Muscle of back (tissue), 11 donors: ENCODE data around the gene TNS3. TPM values are rescaled to one million over a fixed set of nuclear protein-coding genes. Genes with fewer than 3 reads are reported as not detected.
A peak's percentile ranks its signal among the peaks of the same experiment; 100 is the strongest.

Experiments used
- DNase-seq, 3 donors: peaks; one replicate each; pipeline versions ENCODE4 v3.0.0 to v3.0.0-alpha.2; 2013
- polyA plus RNA-seq, 10 donors: library from polyadenylated mRNA; unstranded; fragments of 120-200 nt; gene quantifications; one replicate each; pipeline ENCODE4 v1.2.1, GENCODE V29; 2013; ENCODE audit not compliant: insufficient read length in 10 of 10

The TNS3 gene
- polyA plus RNA-seq, 10 donors, result 24.5 to 51.0 (median 27.3) TPM

- DNase-seq, result no peak
Measured at GRCh38 chr7:47374538-47374937, 207.4 kb downstream of the TNS3 start.

- DNase-seq, result no peak
Measured at GRCh38 chr7:47373871-47374451, 207.9 kb downstream of the TNS3 start.

GRCh38 chr7:47371733-47372368 lies 210.1 kb downstream of the TNS3 start:
- peak in 2 of 3 donors; percentile 44 to 60 for DNase-seq

GRCh38 chr7:47371317-47371716 lies 210.6 kb downstream of the TNS3 start:
- DNase-seq, result no peak

- DNase-seq, result no peak
Measured at GRCh38 chr7:47370461-47371042, 211.4 kb downstream of the TNS3 start.

DNA sequence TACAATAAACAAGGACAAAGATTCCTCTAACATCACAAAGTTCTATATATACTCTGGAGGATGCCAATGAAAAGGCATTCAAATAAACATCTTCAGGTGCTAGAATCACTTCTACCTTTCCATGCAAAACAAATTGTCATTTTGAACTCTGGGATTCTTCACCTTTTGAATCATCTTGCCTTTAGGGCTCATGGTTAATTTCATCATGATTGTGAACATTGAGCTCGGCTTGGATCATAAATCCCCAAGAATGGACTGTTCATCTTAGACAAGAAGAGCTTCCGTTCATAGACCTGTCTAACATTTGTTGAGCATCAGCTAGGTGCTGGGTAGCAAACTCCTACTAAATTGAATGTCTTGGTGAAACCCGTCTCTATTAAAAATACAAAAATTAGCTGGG lies 212.2 kb downstream of the TNS3 start:
- no peak for DNase-seq

- no peak for DNase-seq
Measured at GRCh38 chr7:47368190-47368812, 213.6 kb downstream of the TNS3 start.

DNA sequence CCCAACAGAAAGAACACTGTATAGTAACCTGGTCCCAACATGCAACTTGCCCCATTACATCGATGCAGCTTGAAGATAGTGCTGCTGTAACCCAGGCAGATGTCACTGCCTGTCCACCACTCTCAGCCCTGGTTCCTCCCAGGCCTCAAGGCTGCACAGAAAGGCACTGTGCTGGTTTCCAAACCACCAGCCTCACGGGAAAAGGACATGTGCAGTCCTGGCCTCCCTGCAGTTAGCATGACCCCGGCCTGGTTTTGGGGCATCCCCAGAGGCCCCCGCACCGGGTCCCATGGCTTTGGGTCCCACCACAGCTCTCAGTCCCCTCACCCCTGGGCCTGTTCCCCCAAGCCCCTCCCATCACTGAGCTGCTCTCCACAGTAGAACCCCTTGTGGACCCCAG lies 214.5 kb downstream of the TNS3 start:
- DNase-seq, result no peak

GRCh38 chr7:47366960-47367359 lies 215.0 kb downstream of the TNS3 start:
- DNase-seq, result no peak

DNA sequence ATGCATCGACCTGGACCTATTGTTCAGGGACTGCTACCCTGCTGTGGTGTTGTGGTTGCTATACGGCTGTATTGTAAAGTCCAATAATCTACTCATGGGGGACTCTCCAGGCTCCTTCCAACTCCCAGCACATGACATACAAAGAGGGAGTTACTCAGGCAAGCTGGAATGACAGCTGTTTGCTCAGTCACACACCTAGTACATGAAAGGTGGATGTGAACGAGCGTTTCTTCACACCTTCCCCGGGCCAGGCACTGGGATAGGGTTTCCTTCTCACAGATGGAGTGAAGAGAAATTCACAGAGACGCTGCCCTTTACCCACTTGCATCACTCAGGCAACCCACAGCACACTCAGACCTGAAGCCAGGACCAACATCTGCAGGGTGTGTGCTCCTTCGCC lies 215.7 kb downstream of the TNS3 start:
- DNase-seq, result no peak

GRCh38 chr7:47362984-47363383 lies 218.9 kb downstream of the TNS3 start:
- no peak for DNase-seq

- DNase-seq, result peak in 1 of 3 donors; percentile 86
Measured at GRCh38 chr7:47361746-47362215, 220.1 kb downstream of the TNS3 start.

GRCh38 chr7:47361236-47361635 lies 220.7 kb downstream of the TNS3 start:
- DNase-seq, result no peak

DNA sequence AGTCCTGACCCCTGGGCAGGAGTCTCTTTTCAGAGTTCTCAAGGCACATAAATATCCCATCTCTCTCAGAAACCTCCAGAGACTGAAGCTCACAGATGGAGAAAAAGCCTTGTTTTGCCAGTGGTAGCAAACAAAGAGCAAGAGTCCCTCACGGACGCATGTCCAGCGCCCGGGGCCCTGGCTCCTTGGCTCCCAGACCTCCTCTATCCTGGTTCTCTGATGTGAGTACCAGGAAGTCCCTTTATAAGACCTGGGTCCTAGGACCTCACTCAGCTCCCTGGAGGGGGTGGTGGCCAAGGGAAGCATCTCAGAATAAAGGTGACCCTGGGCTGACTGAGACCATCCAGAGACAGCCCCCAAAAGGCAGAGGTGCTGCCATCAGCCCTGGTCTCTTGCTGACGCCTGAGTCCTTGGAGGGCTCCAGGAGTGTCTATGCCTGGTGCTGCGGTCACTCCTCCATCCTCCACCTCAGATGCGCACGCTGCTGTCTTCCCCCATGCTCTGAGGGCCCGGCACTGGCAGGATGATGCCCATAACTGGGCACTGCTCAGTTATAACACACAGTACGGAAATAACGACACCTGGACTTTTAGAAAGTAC lies 221.5 kb downstream of the TNS3 start:
- DNase-seq, result no peak

- no peak for DNase-seq
Measured at GRCh38 chr7:47358944-47359588, 222.8 kb downstream of the TNS3 start.

- DNase-seq, result no peak
Measured at GRCh38 chr7:47358357-47358756, 223.6 kb downstream of the TNS3 start.

DNA sequence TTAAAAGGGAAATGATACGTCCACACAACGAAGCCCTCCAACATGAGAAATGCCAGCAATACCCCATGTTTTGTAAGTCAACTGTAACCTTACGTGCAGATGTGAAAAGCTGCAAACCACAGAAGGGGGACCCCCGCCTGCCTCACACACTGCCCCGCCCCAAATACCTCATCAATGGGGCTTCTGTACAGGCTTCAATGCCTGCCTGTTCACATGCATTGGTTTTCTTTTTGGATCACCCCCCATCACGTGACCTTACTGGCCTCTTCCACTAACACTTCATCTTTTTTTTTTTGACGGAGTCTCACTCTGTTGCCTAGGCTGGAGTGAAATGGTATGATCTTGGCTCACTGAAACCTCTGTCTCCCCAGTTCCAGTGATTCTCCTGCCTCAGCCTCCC lies 224.0 kb downstream of the TNS3 start:
- DNase-seq, result no peak

DNA sequence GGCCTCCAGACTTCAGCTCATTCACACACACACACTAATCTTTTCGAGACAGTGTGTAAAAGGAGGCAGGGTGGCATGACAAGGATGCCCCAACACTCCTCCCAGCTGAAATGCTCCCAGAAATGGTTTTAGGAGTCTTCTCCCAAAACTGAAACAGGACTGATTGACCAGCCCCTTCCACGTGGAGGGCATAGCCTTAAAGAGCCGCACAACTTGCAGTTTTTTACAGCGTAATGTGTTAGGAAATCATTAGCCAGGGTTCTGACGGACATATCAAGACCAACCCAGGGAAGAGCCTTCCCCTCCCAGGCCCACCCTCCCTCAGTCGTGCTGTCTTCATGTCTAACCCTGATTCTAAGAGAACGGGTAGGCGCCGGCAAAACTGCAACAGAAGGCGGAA lies 224.6 kb downstream of the TNS3 start:
- no peak for DNase-seq

- DNase-seq, result no peak
Measured at GRCh38 chr7:47356261-47356660, 225.7 kb downstream of the TNS3 start.

GRCh38 chr7:47355684-47356083 lies 226.2 kb downstream of the TNS3 start:
- DNase-seq, result no peak

DNA sequence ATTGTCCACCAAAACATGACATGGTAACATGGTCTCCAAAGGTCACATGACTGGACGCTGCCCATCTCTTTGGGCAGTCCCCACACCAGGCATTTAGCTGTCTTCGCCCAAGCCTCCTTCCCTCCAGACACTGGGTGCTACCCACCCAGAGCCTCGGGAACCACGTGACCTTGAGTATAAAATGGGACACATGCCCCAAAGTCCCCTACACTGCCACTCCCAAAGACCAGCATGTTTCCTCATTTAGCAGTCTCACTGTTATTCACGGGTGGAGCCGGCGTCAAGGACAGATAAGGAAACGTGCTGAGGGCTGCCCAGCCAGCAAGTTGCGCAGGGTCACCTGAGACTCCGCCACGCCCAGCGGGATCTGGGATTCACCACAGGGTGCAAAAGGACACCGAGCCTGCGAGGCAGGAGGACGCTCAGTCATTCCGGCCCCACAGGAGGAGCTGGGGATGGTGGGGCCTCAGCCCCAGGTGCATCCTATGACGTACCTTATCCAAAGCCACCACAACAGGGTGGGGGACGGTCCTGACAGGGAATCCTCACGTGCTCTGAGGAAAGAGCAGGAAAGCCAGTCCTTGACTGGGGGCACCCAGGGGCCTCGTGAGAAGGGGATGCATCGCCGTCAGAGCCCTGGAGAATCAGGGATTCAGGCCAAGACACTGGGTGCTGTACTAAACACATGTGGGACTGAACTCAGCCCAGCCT lies 226.9 kb downstream of the TNS3 start:
- DNase-seq, result no peak
